H9 (cell line): ENCODE measurements around the gene ZFYVE28. TPM values are rescaled to one million over a fixed set of nuclear protein-coding genes. Genes with fewer than 3 reads are reported as not detected.

Experiments used
- DNase-seq: peaks from one replicate; pipeline ENCODE4 v3.0.0-alpha.2; 2017
- H2AFZ ChIP-seq: one replicate; pipeline ENCODE4 v1.6.1; 2013; ENCODE audit warnings: mild to moderate bottlenecking, low read length, control low read depth, moderate library complexity
- H2AK5ac ChIP-seq: 2 replicates; pipeline ENCODE4 v1.6.1; 2013; ENCODE audit warnings: low read length, control low read depth, mixed read lengths; ENCODE audit not compliant: insufficient read length
- H2BK120ac ChIP-seq: one replicate; pipeline ENCODE4 v1.6.1; 2013; ENCODE audit warnings: low read depth, mild to moderate bottlenecking, low read length, control low read depth, inconsistent platforms; ENCODE audit not compliant: poor library complexity, severe bottlenecking
- H2BK12ac ChIP-seq: 2 replicates; pipeline ENCODE4 v1.6.1; 2013; ENCODE audit warnings: low read length, control low read depth, mixed read lengths, low read depth; ENCODE audit not compliant: insufficient read length
- H2BK15ac ChIP-seq: 2 replicates; pipeline ENCODE4 v1.6.1; 2013; ENCODE audit warnings: low read depth, low read length, control low read depth
- H2BK20ac ChIP-seq: one replicate; pipeline ENCODE4 v1.6.1; 2013; ENCODE audit warnings: low read depth, mild to moderate bottlenecking, low read length, control low read depth, inconsistent platforms; ENCODE audit not compliant: poor library complexity, severe bottlenecking
- H2BK5ac ChIP-seq: 2 replicates; pipeline ENCODE4 v1.6.1; 2013; ENCODE audit warnings: low read length, control low read depth, mixed read lengths; ENCODE audit not compliant: insufficient read length
- H3K14ac ChIP-seq: 2 replicates; pipeline ENCODE4 v1.6.1; 2013; ENCODE audit warnings: low read length, control low read depth; ENCODE audit not compliant: insufficient read depth
- H3K18ac ChIP-seq: 2 replicates; pipeline ENCODE4 v1.6.1; 2013; ENCODE audit warnings: low read depth, mild to moderate bottlenecking, mixed read lengths, low read length, control low read depth; ENCODE audit not compliant: insufficient read length
- H3K23ac ChIP-seq: 2 replicates; pipeline ENCODE4 v1.6.1; 2013; ENCODE audit warnings: low read length, control low read depth, mixed read lengths, low read depth; ENCODE audit not compliant: insufficient read length
- H3K23me2 ChIP-seq: 2 replicates; pipeline ENCODE4 v1.6.1; 2013; ENCODE audit warnings: low read depth, mild to moderate bottlenecking, mixed read lengths, low read length, control low read depth; ENCODE audit not compliant: insufficient read length, poor library complexity, severe bottlenecking
- H3K27ac ChIP-seq: 2 replicates; pipeline ENCODE4 v1.5.1; 2013; ENCODE audit warnings: low read length, control low read depth, mixed read lengths, low read depth; ENCODE audit not compliant: insufficient read length
- H3K27me3 ChIP-seq: 2 replicates; pipeline ENCODE4 v1.6.1; 2013; ENCODE audit warnings: low read length, control low read depth, inconsistent platforms; ENCODE audit not compliant: insufficient read depth
- H3K4ac ChIP-seq: 2 replicates; pipeline ENCODE4 v1.6.1; 2013; ENCODE audit warnings: low read depth, mild to moderate bottlenecking, control low read depth, inconsistent platforms, low read length, moderate library complexity
- H3K4me1 ChIP-seq: 2 replicates; pipeline ENCODE4 v1.6.1; 2013; ENCODE audit warnings: low read length, control low read depth, inconsistent platforms; ENCODE audit not compliant: insufficient read depth
- H3K4me2 ChIP-seq: 2 replicates; pipeline ENCODE4 v1.6.1; 2013; ENCODE audit warnings: low read length, control low read depth, mixed read lengths; ENCODE audit not compliant: insufficient read length, insufficient read depth
- H3K56ac ChIP-seq: 2 replicates; pipeline ENCODE4 v1.6.1; 2013; ENCODE audit warnings: low read depth, mild to moderate bottlenecking, mixed read lengths, low read length, control low read depth; ENCODE audit not compliant: insufficient read length
- H3K79me1 ChIP-seq: 2 replicates; pipeline ENCODE4 v1.6.1; 2013; ENCODE audit warnings: low read depth, mild to moderate bottlenecking, moderate library complexity, low read length, control low read depth, inconsistent platforms; ENCODE audit not compliant: insufficient read depth, poor library complexity, severe bottlenecking
- H3K79me2 ChIP-seq: 2 replicates; pipeline ENCODE4 v1.6.1; 2013; ENCODE audit warnings: low read length, control low read depth, inconsistent platforms; ENCODE audit not compliant: insufficient read depth
- H3K9ac ChIP-seq: 2 replicates; pipeline ENCODE4 v1.6.1; 2013; ENCODE audit warnings: low read length, control low read depth, mixed read lengths; ENCODE audit not compliant: insufficient read length; ENCODE audit errors: extremely low read depth
- H3K9me3 ChIP-seq: one replicate; pipeline ENCODE4 v1.6.1; 2013; ENCODE audit warnings: low read depth, low read length, inconsistent platforms; ENCODE audit not compliant: control insufficient read depth
- H3T11ph ChIP-seq: one replicate; pipeline ENCODE4 v1.6.1; 2013; ENCODE audit warnings: mild to moderate bottlenecking, low read length, control low read depth, inconsistent platforms
- H4K20me1 ChIP-seq: one replicate; pipeline ENCODE4 v1.6.1; 2013; ENCODE audit not compliant: control insufficient read depth, insufficient read length, insufficient read depth
- H4K5ac ChIP-seq: 2 replicates; pipeline ENCODE4 v1.6.1; 2013; ENCODE audit warnings: low read depth, mild to moderate bottlenecking, mixed read lengths, low read length, control low read depth; ENCODE audit not compliant: insufficient read length
- H4K8ac ChIP-seq: replicated peaks from 2 replicates; pipeline ENCODE4 v1.6.1; 2013; ENCODE audit warnings: low read length, control low read depth, mixed read lengths, low read depth; ENCODE audit not compliant: insufficient read length
- H4K91ac ChIP-seq: 2 replicates; pipeline ENCODE4 v1.6.1; 2013; ENCODE audit warnings: low read depth, mild to moderate bottlenecking, moderate library complexity, mixed read lengths, low read length, control low read depth; ENCODE audit not compliant: insufficient read length
- H3K27ac Mint-ChIP-seq, 3 experiments: 2 replicates in 2 of 3; 3 replicates in 1 of 3; pipeline ENCODE4 v1.8.0; 2020 to 2021; ENCODE audit warnings: mixed read lengths in 3 of 3, mild to moderate bottlenecking in 1 of 3, moderate library complexity in 1 of 3
- H3K27me3 Mint-ChIP-seq: 2 replicates; pipeline ENCODE4 v1.8.0; 2021; ENCODE audit warnings: low read depth, mild to moderate bottlenecking, moderate library complexity, mixed read lengths
- H3K36me3 Mint-ChIP-seq, 3 experiments: 2 replicates in 2 of 3; 3 replicates in 1 of 3; pipeline ENCODE4 v1.8.0; 2020 to 2021; ENCODE audit warnings: low read depth in 3 of 3, mixed read lengths in 3 of 3; ENCODE audit not compliant: insufficient read depth in 1 of 3
- H3K4me1 Mint-ChIP-seq, 2 experiments: 2 replicates each; pipeline ENCODE4 v1.8.0; 2020; ENCODE audit warnings: mixed read lengths in 2 of 2
- H3K4me3 Mint-ChIP-seq, 2 experiments: 2 replicates in 1 of 2; 3 replicates in 1 of 2; pipeline ENCODE4 v1.8.0; 2020 to 2021; ENCODE audit warnings: mild to moderate bottlenecking in 2 of 2, mixed read lengths in 2 of 2, moderate library complexity in 1 of 2
- H3K9me3 Mint-ChIP-seq, 2 experiments: 2 replicates in 1 of 2; 3 replicates in 1 of 2; pipeline ENCODE4 v1.8.0; 2020; ENCODE audit warnings: mild to moderate bottlenecking in 2 of 2, mixed read lengths in 2 of 2, moderate library complexity in 1 of 2
- WGBS: extraction: QIAGEN DNeasy Blood & Tissue Kit; methylation state at CpG from one replicate; pipeline ENCODE4 v1.1.7; 2013; ENCODE audit warnings: missing lambda C conversion rate, low lambda C conversion rate, mixed read lengths; ENCODE audit not compliant: insufficient read length; ENCODE audit errors: extremely low coverage; 5-methylcytosine and 5-hydroxymethylcytosine counted together
- total RNA-seq: library from RNA; stranded (reverse); gene quantifications from 2 replicates; pipeline ENCODE4 v1.2.1, GENCODE V29; 2021
- TF ChIP-seq, protein P1 (sequence below): fragments of 200-600 bp; sonication (generic); conservative IDR thresholded peaks from 3 replicates; pipeline ENCODE4 v1.8.0; 2021; ENCODE audit warnings: antibody characterized with exemption, mild to moderate bottlenecking

The ZFYVE28 gene
- total RNA-seq, 1 experiment from 2014 or later = 0.98 TPM

DNA sequence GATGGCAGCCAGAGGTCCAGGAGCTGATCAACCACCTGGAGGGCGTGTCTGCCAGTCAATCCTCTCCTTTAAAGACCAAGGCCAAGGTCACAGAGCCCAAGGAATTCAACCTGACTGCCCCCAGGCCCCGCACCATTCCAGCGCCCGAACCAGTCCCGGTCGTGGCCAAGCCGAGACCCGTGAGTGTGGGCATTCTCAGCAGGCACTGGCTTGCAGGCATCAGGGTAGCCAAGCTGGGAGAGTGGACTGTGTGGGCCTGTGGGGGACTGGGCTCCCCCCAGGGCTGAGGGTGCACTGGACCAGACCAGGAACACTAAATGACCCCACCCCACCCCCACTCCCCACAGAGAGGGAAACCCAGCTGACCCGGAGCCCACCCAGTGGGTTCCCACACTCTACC lies 26.7 kb upstream of the ZFYVE28 start:
- no peak overlapping the region for H3K27ac ChIP-seq
- H3K9ac ChIP-seq = no peak overlapping the region
- H3K9me3 ChIP-seq = no peaks in the 10 kb centered on the region
- H3K27me3 ChIP-seq = no peaks in the 10 kb centered on the region
- H3K4me2 ChIP-seq = no peak overlapping the region
- H4K20me1 ChIP-seq = no peaks in the 10 kb centered on the region
- no peaks in the 10 kb centered on the region for H3K79me2 ChIP-seq
- no peak for DNase-seq
- H4K8ac ChIP-seq = no peak overlapping the region
- H2BK15ac ChIP-seq = no peak overlapping the region
- no peak overlapping the region for H2BK5ac ChIP-seq
- no peak overlapping the region for H3K4ac ChIP-seq
- no peaks in the 10 kb centered on the region; the same call in 1 of the 2 replicates for H3K4me1 ChIP-seq
- H2BK20ac ChIP-seq = no peak overlapping the region
- no peak overlapping the region for H4K5ac ChIP-seq
- H3K79me1 ChIP-seq = no peaks in the 10 kb centered on the region
- H3K4me1 Mint-ChIP-seq = peaks cover 0 to 4% of the 10 kb centered on the region in 2 experiments; a peak in 3 of 4 replicates
- no peaks in the 10 kb centered on the region for H3K9me3 Mint-ChIP-seq
- no peak overlapping the region for H3T11ph ChIP-seq
- no peaks in the 10 kb centered on the region for H3K23me2 ChIP-seq
- peaks cover 3% of the 10 kb centered on the region for H3K27me3 Mint-ChIP-seq
- H2BK120ac ChIP-seq = no peak overlapping the region
- H2BK12ac ChIP-seq = no peak overlapping the region
- H3K14ac ChIP-seq = no peak overlapping the region
- H4K91ac ChIP-seq = no peak overlapping the region
- H2AFZ ChIP-seq = no peak overlapping the region
- no peak overlapping the region; a peak in 1 of 7 replicates for H3K27ac Mint-ChIP-seq
- TF ChIP-seq, protein P1, sequence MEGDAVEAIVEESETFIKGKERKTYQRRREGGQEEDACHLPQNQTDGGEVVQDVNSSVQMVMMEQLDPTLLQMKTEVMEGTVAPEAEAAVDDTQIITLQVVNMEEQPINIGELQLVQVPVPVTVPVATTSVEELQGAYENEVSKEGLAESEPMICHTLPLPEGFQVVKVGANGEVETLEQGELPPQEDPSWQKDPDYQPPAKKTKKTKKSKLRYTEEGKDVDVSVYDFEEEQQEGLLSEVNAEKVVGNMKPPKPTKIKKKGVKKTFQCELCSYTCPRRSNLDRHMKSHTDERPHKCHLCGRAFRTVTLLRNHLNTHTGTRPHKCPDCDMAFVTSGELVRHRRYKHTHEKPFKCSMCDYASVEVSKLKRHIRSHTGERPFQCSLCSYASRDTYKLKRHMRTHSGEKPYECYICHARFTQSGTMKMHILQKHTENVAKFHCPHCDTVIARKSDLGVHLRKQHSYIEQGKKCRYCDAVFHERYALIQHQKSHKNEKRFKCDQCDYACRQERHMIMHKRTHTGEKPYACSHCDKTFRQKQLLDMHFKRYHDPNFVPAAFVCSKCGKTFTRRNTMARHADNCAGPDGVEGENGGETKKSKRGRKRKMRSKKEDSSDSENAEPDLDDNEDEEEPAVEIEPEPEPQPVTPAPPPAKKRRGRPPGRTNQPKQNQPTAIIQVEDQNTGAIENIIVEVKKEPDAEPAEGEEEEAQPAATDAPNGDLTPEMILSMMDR = no peak
- no peak overlapping the region for H3K23ac ChIP-seq
- no peak overlapping the region for H3K4me3 Mint-ChIP-seq
- no CpG with 5 or more reads among the region's 9 CpGs for WGBS
- H3K36me3 Mint-ChIP-seq = no peaks in the 10 kb centered on the region
- H2AK5ac ChIP-seq = no peak overlapping the region
- H3K56ac ChIP-seq = no peak overlapping the region
- H3K18ac ChIP-seq = no peak overlapping the region
